B cell (primary cell): ENCODE measurements around the gene CD1D. TPM values are rescaled to one million over a fixed set of nuclear protein-coding genes. Genes with fewer than 3 reads are reported as not detected.

Experiments
- ATAC-seq: fragments of 200-7000 bp; cut with Tn5 transposase; one replicate; pipeline ENCODE4 v1.10.0; 2021; ENCODE audit warnings: low read depth, mild to moderate bottlenecking, moderate number of reproducible peaks, moderate library complexity
- CTCF ChIA-PET: fragments of 350-600 bp; sonication (Branson Sonifier 250); formaldehyde crosslinking; loops from one replicate; lab custom pipeline; 2021; ENCODE audit warnings: antibody characterized with exemption, inconsistent platforms; lab: Charles Lee
- POLR2A ChIA-PET: fragments of 350-600 bp; sonication (Branson Sonifier 250); formaldehyde crosslinking; loops from one replicate; lab custom pipeline; 2021; ENCODE audit warnings: antibody characterized with exemption; lab: Charles Lee
- DNase-seq: peaks from one replicate; pipeline ENCODE4 v3.0.0; 2013
- H2AFZ ChIP-seq: 2 replicates; pipeline ENCODE4 v1.6.1; 2012; ENCODE audit warnings: mild to moderate bottlenecking, low read depth, low read length; ENCODE audit not compliant: insufficient read depth, poor library complexity, severe bottlenecking
- H3K27ac ChIP-seq, 2 donors: 1 replicate in 1 of 2; 2 replicates in 1 of 2; pipeline ENCODE4 v1.5.1; 2012 to 2013; ENCODE audit warnings: low read length in 2 of 2, mild to moderate bottlenecking in 2 of 2, moderate library complexity in 1 of 2
- H3K27me3 ChIP-seq, 4 experiments: fragments of 200-600 bp in 1 of 4; sonication (generic) in 1 of 4; replicated peaks in 1 of 4; 1 replicate in 2 of 4; 2 replicates in 2 of 4; pipeline versions ENCODE4 v1.6.1 to v1.7.0; 2013 to 2016; ENCODE audit warnings: low read length in 3 of 4, mild to moderate bottlenecking in 2 of 4, mixed read lengths in 1 of 4, moderate library complexity in 1 of 4; ENCODE audit not compliant: insufficient read depth in 4 of 4, control insufficient read depth in 3 of 4; ENCODE audit errors: control extremely low read depth in 1 of 4
- H3K36me3 ChIP-seq, 2 experiments: replicated peaks in 1 of 2; 1 replicate in 1 of 2; 2 replicates in 1 of 2; pipeline versions ENCODE4 v1.6.1 to v1.7.1; 2013; ENCODE audit warnings: low read length in 1 of 2; ENCODE audit not compliant: insufficient read depth in 2 of 2, control insufficient read depth in 1 of 2; ENCODE audit errors: control extremely low read depth in 1 of 2, extremely low read depth in 1 of 2
- H3K4me1 ChIP-seq, 2 donors: fragments of 200-600 bp in 1 of 2; sonication (generic) in 1 of 2; 1 replicate in 1 of 2; 2 replicates in 1 of 2; pipeline versions ENCODE4 v1.5.1 to v1.6.1; 2013 to 2017; ENCODE audit warnings: low read length in 2 of 2; ENCODE audit not compliant: control insufficient read depth in 2 of 2, insufficient read depth in 2 of 2
- H3K4me2 ChIP-seq: replicated peaks from 2 replicates; pipeline ENCODE3; 2012; ENCODE audit warnings: mild to moderate bottlenecking, low read depth, low read length; ENCODE audit not compliant: poor library complexity, severe bottlenecking
- H3K4me3 ChIP-seq, 5 experiments: fragments of 200-600 bp in 1 of 5; sonication (generic) in 1 of 5; 1 replicate in 3 of 5; 2 replicates in 2 of 5; pipeline versions ENCODE4 v1.5.1 to v1.7.0; 2011 to 2016; ENCODE audit warnings: low read length in 4 of 5, mild to moderate bottlenecking in 4 of 5, low read depth in 2 of 5, control low read depth in 1 of 5, moderate library complexity in 1 of 5; ENCODE audit not compliant: insufficient read depth in 1 of 5; ENCODE audit errors: control extremely low read depth in 1 of 5, extremely low read depth in 1 of 5
- H3K79me2 ChIP-seq: fragments of 200-600 bp; sonication (generic); one replicate; pipeline ENCODE4 v1.6.0; 2016; ENCODE audit warnings: low read length; ENCODE audit not compliant: control insufficient read depth, insufficient read depth
- H3K9ac ChIP-seq: fragments of 200-600 bp; sonication (generic); 2 replicates; pipeline ENCODE4 v1.6.1; 2017; ENCODE audit warnings: mild to moderate bottlenecking, low read length, moderate library complexity
- H3K9me3 ChIP-seq, 3 donors: one replicate each; pipeline versions ENCODE4 v1.6.1 to v1.7.1; 2013; ENCODE audit warnings: low read length in 2 of 3; ENCODE audit not compliant: control insufficient read depth in 2 of 3, insufficient read depth in 1 of 3; ENCODE audit errors: control extremely low read depth in 1 of 3
- H4K20me1 ChIP-seq: 2 replicates; pipeline ENCODE4 v1.6.0; 2012; ENCODE audit warnings: mild to moderate bottlenecking, low read length; ENCODE audit not compliant: insufficient read depth, control insufficient read depth, poor library complexity, severe bottlenecking
- H3K27ac Mint-ChIP-seq: one replicate; pipeline ENCODE4 v1.8.0; 2021; ENCODE audit warnings: mixed read lengths
- H3K27me3 Mint-ChIP-seq: one replicate; pipeline ENCODE4 v1.8.0; 2021; ENCODE audit warnings: mixed read lengths
- H3K4me1 Mint-ChIP-seq: one replicate; pipeline ENCODE4 v1.8.0; 2021; ENCODE audit warnings: mixed read lengths
- H3K4me3 Mint-ChIP-seq: one replicate; pipeline ENCODE4 v1.8.0; 2021; ENCODE audit warnings: mixed read lengths
- H3K9me3 Mint-ChIP-seq: one replicate; pipeline ENCODE4 v1.8.0; 2022; ENCODE audit warnings: mixed read lengths; ENCODE audit not compliant: insufficient read depth
- CTCF ChIP-seq: fragments of 200-600 bp; IDR thresholded peaks from one replicate; pipeline ENCODE4 v1.8.0; 2022; ENCODE audit warnings: antibody characterized with exemption, mild to moderate bottlenecking
- EZH2 ChIP-seq: IDR thresholded peaks from 2 replicates; pipeline ENCODE4 v1.6.1; 2012; ENCODE audit warnings: borderline replicate concordance, low read depth, mild to moderate bottlenecking, moderate library complexity, low read length; ENCODE audit not compliant: insufficient read depth, poor library complexity, severe bottlenecking
- WGBS: methylation state at CpG from one replicate; pipeline ENCODE4 v1.1.5; 2013; ENCODE audit warnings: missing lambda C conversion rate; ENCODE audit not compliant: insufficient coverage; 5-methylcytosine and 5-hydroxymethylcytosine counted together
- intact Hi-C: fragments of 100-400 bp; cut with micrococcal nuclease; formaldehyde crosslinking; loops from one replicate; pipeline ENCODE4 v1.10.0; 2022
- polyA plus RNA-seq: library from polyadenylated mRNA; depleted of rRNA; stranded (reverse); fragments of >200 nt; gene quantifications from 2 replicates; pipeline ENCODE4 v1.2.3, GENCODE V29; 2012
- total RNA-seq, 2 donors: library from RNA; stranded (reverse); fragments of 120-200 nt in 1 of 2; gene quantifications; 1 replicate in 1 of 2; 2 replicates in 1 of 2; pipeline versions ENCODE4 v1.2.3 to v1.2.4, GENCODE V29; 2013 to 2022

CD1D gene
- total and polyA plus RNA-seq, 2 donors (not counting 1 experiment from before 2014, with no cell fraction given) = 5.9 to 23.6 TPM

GRCh38 chr1:158140764-158141192 is 39.9 kb upstream of the CD1D start:
- 91% methylated on average over 3 of the region's 3 CpGs for WGBS
- Mint-ChIP-seq H3K27me3 (no peaks in the 10 kb centered on the region), H3K9me3 (no peaks in the 10 kb centered on the region), H3K27ac (no peak overlapping the region), H3K4me1 (no peaks in the 10 kb centered on the region), H3K4me3 (no peak overlapping the region)
- ChIA-PET CTCF (interaction anchor here (1.1 to 2.4 kb wide), 3 partner anchors 16 to 23 kb away, joined by 3 to 10 read pairs (median 3); no protein-coding TSS in a partner anchor), POLR2A (no interaction called here)
- H3K4me3 ChIP-seq = no peak overlapping the region
- no peaks in the 10 kb centered on the region for H3K79me2 ChIP-seq
- peaks cover 0 to 3% (median 2%) of the 10 kb centered on the region in 3 donors for H3K9me3 ChIP-seq
- intact Hi-C loops = no loop called here
- no peak for DNase-seq
- ATAC-seq = no peak
- no peaks in the 10 kb centered on the region for H3K36me3 ChIP-seq
- no peak overlapping the region for H3K27ac ChIP-seq
- H2AFZ ChIP-seq = no peak overlapping the region
- H4K20me1 ChIP-seq = no peaks in the 10 kb centered on the region
- no peak overlapping the region for H3K4me2 ChIP-seq
- no peaks in the 10 kb centered on the region for H3K27me3 ChIP-seq
- H3K4me1 ChIP-seq = no peaks in the 10 kb centered on the region
- H3K9ac ChIP-seq = no peak overlapping the region
- TF ChIP-seq CTCF (no peak), EZH2 (no peak)

GRCh38 chr1:158145173-158145719 is 35.4 kb upstream of the CD1D start:
- Histone ChIP-seq H2AFZ (no peak overlapping the region), H3K4me3 (no peak overlapping the region), H3K9ac (no peak overlapping the region), H3K9me3 (peaks cover 2 to 12% (median 5%) of the 10 kb centered on the region in 3 donors), H3K27ac (no peak overlapping the region), H3K4me1 (peaks cover 22 to 27% of the 10 kb centered on the region in 2 donors), H4K20me1 (no peaks in the 10 kb centered on the region), H3K36me3 (no peaks in the 10 kb centered on the region), H3K79me2 (no peaks in the 10 kb centered on the region), H3K27me3 (no peaks in the 10 kb centered on the region), H3K4me2 (no peak overlapping the region)
- peaks cover 29% of the 10 kb centered on the region for H3K4me1 Mint-ChIP-seq
- DNase-seq (no peak), ATAC-seq (no peak)
- CTCF ChIA-PET = interaction anchor here (0.7 to 2.9 kb wide), 5 partner anchors 20 to 927 kb away, joined by 3 to 9 read pairs (median 3); no protein-coding TSS in a partner anchor
- peaks cover 4% of the 10 kb centered on the region for H3K9me3 Mint-ChIP-seq
- TF ChIP-seq CTCF (no peak), EZH2 (no peak)
- intact Hi-C loops = no loop called here
- no peak overlapping the region for H3K27ac Mint-ChIP-seq
- no peak overlapping the region for H3K4me3 Mint-ChIP-seq
- no peaks in the 10 kb centered on the region for H3K27me3 Mint-ChIP-seq
- POLR2A ChIA-PET = no interaction called here
